ENCODE data around the gene RBM47.

DNA sequence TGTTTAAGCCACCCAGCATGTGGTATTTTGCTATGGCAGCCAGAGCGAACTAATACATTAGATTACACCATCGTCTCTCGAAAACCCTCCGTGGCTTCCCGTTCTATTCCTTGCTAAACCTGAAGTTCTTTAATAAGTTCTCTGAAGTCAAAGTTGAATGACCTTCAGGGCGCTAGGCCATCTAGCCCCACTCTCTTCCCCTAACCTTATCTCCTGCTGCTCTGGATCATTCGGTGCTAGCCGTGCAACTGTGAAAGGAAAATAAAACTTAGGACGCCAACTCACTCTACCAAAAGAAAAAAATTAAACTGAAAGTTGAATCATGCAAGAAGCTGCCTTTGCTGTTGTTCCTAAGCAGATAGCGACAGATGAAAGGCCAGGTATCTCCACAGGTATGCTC is 254.6 kb downstream of the RBM47 start:
- TF ChIP-seq GATA2 (IDR thresholded peaks at IDR 0.05; ENCODE audit: low read depth, low read length): no peak
- TF ChIP-seq GATA3 (IDR thresholded peaks at IDR 0.05; ENCODE audit: low read depth, low read length): no peak

Measured in SH-SY5Y (cell line).